Stimulated activated CD4-positive, alpha-beta T cell treated with anti-CD3 and anti-CD28 coated beads, Interleukin-1b, Interleukin-23, amount 100 ng/mL, for 1 hour (primary cell): ENCODE data around the gene NR2F1.
"Not testable (repeated sequence)": the region's sequence is repeated elsewhere in the genome, so short reads cannot be mapped to it uniquely, and the experiment has no call there.

Experiments used
- DNase-seq, 2 donors: peaks; one replicate each; pipeline ENCODE4 v3.0.0-alpha.2; 2020; ENCODE audit warnings: low read depth in 2 of 2

NR2F1 gene

DNA sequence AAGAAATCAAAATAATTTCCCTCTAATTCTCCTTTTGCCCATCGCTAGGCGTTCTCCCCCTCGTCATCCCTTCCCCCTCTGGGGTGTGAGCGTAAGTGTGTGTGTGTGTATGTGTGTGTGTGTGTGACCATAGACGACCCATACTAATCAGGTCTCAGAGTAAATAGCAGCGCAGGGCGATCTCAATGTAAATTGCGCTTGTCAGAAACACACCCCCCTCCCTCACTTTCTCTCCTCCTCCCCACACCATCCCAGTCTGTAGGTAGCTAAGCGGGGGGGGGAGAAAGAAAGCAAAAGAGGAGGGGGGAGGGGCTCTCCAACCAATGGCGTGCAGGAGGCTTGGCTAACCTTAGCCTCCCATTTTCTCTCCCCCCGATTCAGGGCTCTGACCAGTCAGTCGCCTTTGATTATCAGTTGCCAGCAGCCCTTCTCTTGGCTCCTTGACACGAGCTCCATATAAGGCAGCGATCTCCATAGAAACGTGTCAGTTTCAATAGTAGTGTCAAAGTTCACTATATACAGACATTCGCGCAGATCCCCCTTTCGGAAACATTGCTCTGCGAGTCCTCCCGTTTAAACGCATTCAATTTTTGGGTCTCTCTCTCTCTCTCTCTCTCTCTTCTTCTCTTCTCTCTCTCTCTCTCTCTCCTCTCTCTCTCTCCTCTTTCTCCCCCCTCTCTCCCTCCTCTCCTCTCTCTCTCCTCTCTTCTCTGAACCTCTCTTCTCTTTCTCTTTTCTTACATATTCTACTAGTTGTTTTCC is at the start of gene NR2F1:
Gene NR2F1 (plus strand): TSS at position 546 of the 762 bp plus-strand sequence. CDS start 1,802 bp downstream, outside the sequence.
- DNase-seq, result no peak

- DNase-seq, result no peak
Measured at GRCh38 chr5:93545872-93546271, 37.1 kb upstream of the NR2F1 start.

GRCh38 chr5:93549594-93549993 is 33.4 kb upstream of the NR2F1 start:
- not testable (repeated sequence) for DNase-seq

DNA sequence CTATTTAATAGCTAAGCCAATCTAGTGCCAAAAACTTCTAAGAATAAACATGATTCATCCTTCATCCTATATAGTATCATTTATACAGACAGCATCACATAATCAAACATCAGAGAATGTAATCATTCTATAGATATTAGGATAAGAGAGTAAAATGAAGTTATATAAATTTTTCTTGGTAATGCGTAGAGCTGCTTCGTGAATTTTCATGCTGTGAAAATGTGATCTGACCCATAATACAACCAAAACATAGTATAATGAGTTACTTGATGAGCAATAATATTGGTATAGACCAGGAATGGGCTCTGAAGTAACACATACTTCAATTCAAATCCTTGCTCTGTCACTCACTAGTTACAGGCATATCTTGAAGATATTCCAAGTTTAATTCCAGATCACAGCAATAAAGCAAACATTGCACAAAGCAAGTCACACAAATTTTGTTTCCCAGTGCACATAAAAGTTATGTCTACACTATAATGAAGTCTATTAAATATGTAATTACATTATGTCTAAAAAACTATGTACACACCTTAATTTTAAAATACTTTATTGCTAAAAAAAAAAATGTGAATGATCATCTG is 25.9 kb upstream of the NR2F1 start:
- no peak for DNase-seq

GRCh38 chr5:93566091-93566490 is 16.9 kb upstream of the NR2F1 start:
- no peak for DNase-seq

- DNase-seq, result no peak
Measured at GRCh38 chr5:93567424-93567823, 15.6 kb upstream of the NR2F1 start.

GRCh38 chr5:93569300-93570160 is 13.5 kb upstream of the NR2F1 start:
- DNase-seq, result no peak

DNA sequence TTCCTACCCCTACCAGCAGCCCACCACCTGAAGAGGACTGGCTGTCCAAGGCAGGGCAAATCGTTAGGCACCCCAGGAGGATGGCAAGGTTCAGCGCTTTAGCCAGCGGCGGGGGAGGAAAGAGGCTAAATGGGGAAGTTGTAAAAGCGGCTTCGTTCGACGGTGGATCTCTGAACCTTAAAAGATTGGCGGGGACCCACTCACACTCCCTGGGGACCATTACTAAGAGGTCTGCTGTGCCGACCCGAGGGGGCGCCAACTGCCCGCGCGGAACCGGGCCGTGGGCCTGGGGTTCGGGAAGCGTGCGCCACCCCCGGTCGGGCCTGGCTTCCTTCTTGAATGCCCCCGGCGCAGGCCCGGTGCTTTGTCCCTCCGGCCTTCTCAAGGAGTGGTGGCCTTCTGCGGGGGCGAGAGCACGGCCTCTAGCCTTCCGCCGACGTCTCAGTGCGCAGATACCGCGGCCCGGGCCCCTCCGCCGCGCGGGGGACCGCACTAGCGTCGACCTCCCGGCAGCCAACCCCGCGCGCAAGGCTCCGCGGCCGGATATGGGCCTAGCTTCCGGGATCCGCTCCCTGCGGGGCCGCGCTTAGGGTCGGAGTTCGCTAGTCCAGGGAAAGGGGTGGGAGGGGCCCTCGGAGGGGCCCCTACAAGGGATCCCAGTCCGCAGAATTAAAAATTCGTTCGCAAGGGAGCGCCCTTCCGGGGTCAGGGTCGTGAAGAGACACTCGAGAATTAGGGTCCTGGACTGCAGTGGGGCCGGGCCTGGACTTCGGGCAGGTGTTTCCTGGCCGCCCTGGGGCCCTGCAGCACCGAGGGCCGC is 12.5 kb upstream of the NR2F1 start:
- no peak for DNase-seq

GRCh38 chr5:93571114-93571949 is 11.7 kb upstream of the NR2F1 start:
- no peak for DNase-seq

- no peak for DNase-seq
Measured at GRCh38 chr5:93572101-93572607, 10.9 kb upstream of the NR2F1 start.

- no peak for DNase-seq
Measured at GRCh38 chr5:93572608-93573353, 10.2 kb upstream of the NR2F1 start.

DNA sequence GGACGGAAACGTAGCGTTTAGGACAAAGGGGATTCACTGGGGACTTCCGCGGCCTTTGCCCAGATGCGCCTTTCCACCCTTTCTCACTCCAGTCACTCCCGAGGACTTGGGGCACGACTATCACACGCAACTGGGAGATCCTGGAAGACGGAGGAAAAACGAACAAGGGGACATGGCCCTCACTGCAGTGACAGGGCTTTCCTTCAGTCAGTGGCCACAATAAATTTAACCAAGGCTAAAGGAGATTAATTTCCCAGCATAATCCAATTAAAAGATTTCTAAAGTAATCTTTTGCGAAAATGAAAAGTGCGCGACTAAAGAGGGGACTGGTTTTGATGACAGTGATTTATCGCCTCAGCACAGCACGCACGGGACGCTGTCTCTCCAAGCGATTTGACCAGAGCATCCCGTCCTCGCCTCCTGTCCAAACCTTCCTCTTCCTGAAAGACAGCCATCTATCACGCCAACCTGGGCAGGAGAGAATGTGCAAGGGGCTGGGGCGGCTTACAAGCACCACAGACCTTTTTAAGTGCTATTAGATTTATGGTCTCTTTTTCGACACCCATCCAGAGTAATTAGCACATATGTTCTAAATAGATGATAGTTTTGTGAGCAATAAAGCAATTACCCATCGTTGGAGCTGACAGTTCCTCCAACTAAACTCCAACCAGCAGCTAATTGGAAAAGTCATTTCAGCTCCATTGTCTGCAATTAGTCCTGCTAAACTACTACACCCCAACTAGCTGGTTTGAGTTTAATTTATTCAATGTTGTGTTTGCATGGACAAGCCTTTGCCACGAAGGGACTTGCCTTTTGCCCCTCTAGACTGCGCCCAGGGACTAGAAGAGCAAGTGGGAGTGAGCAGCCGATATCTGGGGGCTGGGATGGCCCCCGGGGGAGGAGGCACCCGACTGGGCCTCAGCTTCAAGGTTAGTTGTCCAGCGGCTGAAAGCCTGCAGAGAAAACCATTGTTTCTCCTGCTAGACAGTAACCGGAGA is 9.4 kb upstream of the NR2F1 start:
- DNase-seq, result no peak

GRCh38 chr5:93574491-93575305 is 8.3 kb upstream of the NR2F1 start:
- DNase-seq, result no peak

- DNase-seq, result no peak
Measured at GRCh38 chr5:93575461-93576414, 7.3 kb upstream of the NR2F1 start.

- DNase-seq, result no peak
Measured at GRCh38 chr5:93576994-93577853, 5.8 kb upstream of the NR2F1 start.
